HUES48 (cell line): Measurements from ENCODE around the gene EXOC2.

ENCODE experiments used
- H3K27ac ChIP-seq: one replicate; pipeline ENCODE4 v1.7.0; 2013; ENCODE audit warnings: low read depth, low read length, inconsistent platforms
- H3K27me3 ChIP-seq: 2 replicates; pipeline ENCODE4 v1.6.1; 2013; ENCODE audit warnings: mild to moderate bottlenecking, low read length; ENCODE audit not compliant: control insufficient read depth, insufficient read depth
- H3K36me3 ChIP-seq: 2 replicates; pipeline ENCODE4 v1.6.1; 2013; ENCODE audit warnings: low read length; ENCODE audit not compliant: control insufficient read depth, insufficient read depth
- H3K4me1 ChIP-seq: 2 replicates; pipeline ENCODE4 v1.6.1; 2013; ENCODE audit warnings: mild to moderate bottlenecking, low read length; ENCODE audit not compliant: control insufficient read depth, insufficient read depth
- H3K4me3 ChIP-seq: 2 replicates; pipeline ENCODE4 v1.5.1; 2013; ENCODE audit warnings: mild to moderate bottlenecking, low read depth, low read length
- H3K9ac ChIP-seq: 2 replicates; pipeline ENCODE4 v1.6.1; 2013; ENCODE audit warnings: mild to moderate bottlenecking, low read depth, low read length, moderate library complexity
- H3K9me3 ChIP-seq: 2 replicates; pipeline ENCODE4 v1.6.1; 2013; ENCODE audit warnings: low read length; ENCODE audit not compliant: control insufficient read depth, insufficient read depth

The EXOC2 gene

DNA sequence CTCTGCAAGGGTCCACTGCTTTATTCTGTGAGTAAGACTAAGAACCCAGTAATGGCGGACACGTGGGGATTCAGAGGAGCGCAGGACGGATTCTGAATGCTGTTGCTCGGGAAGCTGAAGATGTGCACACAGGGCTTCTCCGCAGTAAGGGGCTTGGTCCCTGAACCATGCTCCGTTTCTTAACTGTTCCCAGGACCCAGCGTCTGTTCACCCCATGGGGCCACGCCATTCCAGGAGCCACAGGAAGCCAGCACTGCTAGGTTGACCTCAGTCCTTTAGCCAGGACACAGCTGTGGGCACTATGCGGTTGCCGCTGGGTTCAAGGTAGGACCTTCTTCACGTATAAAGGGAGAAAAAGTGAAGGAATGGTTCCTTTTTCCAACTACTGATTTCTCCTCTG lies 241.6 kb downstream of the EXOC2 start:
- no peak overlapping the region for H3K4me3 ChIP-seq
- peaks cover 9% of the 10 kb centered on the region for H3K9me3 ChIP-seq
- no peak overlapping the region for H3K27ac ChIP-seq
- H3K4me1 ChIP-seq, result peaks cover 1% of the 10 kb centered on the region; the same call in 1 of the 2 replicates
- H3K27me3 ChIP-seq, result no peaks in the 10 kb centered on the region
- H3K9ac ChIP-seq, result no peak overlapping the region
- H3K36me3 ChIP-seq, result no peaks in the 10 kb centered on the region

DNA sequence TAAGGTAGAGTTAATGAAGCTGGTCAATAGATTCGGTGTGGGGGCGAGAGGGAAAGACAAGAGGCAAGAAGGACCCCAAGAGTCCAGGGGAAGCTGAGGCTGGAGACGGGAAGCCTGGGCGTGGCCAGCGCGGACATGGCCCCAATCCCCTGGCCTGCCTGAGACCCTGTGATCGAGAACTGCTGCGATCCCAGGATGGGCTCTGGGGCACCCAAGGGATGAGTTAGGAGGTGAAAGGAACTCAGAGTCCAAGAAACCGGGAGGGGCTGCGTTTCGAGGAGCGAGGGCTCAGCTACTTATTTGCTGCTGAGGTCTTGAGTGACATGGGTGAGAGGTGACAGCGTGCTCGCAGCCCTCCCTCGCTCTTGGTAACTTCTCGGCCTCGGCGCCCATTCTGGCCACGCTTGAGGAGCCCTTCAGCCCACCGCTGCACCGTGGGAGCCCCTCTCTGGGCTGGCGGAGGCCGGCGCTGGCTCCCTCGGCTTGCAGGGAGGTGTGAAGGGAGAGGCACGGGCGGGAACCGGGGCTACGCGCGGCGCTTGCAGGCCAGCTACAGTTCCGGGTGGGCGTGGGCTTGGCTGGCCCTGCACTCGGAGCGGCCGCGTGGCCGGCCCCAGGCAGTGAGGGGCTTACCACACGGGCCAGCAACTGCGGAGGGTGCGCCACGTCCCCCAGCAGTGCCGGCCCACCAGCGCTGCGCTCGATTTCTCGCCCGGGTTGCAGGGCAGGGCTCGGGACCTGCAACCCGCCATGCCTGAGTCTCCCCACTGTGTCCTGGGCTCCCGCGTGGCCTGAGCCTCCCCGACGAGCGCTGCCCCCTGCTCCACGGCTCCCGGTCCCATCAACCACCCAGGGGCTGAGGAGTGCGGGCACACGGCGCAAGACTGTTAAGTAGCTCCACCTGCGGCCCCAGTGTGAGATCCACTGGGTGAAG lies 243.2 kb downstream of the EXOC2 start:
- H3K4me1 ChIP-seq, result no peaks in the 10 kb centered on the region
- H3K27me3 ChIP-seq, result no peaks in the 10 kb centered on the region
- H3K9ac ChIP-seq, result no peak overlapping the region
- H3K4me3 ChIP-seq, result no peak overlapping the region
- H3K9me3 ChIP-seq, result peaks cover 9% of the 10 kb centered on the region
- H3K36me3 ChIP-seq, result no peaks in the 10 kb centered on the region
- H3K27ac ChIP-seq, result no peak overlapping the region

GRCh38 chr6:449057-449430 lies 243.9 kb downstream of the EXOC2 start:
- Histone ChIP-seq H3K4me1 (no peaks in the 10 kb centered on the region), H3K27ac (no peak overlapping the region), H3K9me3 (peaks cover 9% of the 10 kb centered on the region), H3K27me3 (no peaks in the 10 kb centered on the region), H3K9ac (no peak overlapping the region), H3K4me3 (no peak overlapping the region), H3K36me3 (no peaks in the 10 kb centered on the region)

DNA sequence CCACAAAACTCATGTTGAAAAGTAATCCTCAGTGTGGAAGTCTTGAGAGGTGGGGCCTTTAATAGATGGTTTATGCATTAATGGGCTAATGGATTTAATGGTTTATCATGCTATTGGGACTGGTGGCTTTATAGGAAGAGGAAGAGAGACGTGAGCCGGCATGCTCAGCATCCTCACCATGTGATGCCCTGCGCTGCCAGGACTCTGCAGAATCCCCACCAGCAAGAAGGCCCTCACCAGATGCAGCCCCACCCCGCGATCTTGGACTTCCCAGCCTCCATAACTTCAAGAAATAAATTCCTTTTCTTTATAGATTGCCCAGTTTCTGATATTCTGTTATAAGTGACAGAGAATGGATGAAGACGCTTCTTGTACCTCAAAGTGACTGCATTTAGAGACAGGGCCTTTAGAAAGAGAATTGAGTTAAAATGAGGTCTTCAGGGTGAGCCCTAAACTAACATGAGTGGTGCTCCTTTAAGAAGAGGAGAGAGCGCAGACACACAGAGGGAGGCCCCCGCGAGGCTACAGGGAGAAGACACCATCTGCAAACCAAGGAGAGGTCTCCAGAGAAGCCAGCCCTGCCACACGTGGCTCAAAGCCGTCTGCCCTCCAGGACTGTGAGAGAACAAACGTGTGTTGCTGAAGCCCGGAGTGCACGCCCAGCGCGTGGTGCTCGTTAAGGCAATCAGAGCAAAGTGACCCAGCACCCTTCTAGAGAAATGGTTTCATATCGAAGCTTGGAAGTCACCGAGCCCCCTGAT lies 244.5 kb downstream of the EXOC2 start:
- H3K27ac ChIP-seq, result no peak overlapping the region
- peaks cover 9% of the 10 kb centered on the region for H3K9me3 ChIP-seq
- H3K4me3 ChIP-seq, result no peak overlapping the region
- H3K27me3 ChIP-seq, result no peaks in the 10 kb centered on the region
- no peak overlapping the region for H3K9ac ChIP-seq
- H3K4me1 ChIP-seq, result no peaks in the 10 kb centered on the region
- H3K36me3 ChIP-seq, result no peaks in the 10 kb centered on the region

GRCh38 chr6:447381-448165 lies 245.4 kb downstream of the EXOC2 start:
- Histone ChIP-seq H3K27ac (no peak overlapping the region), H3K9me3 (peaks cover 9% of the 10 kb centered on the region), H3K4me3 (no peak overlapping the region)

DNA sequence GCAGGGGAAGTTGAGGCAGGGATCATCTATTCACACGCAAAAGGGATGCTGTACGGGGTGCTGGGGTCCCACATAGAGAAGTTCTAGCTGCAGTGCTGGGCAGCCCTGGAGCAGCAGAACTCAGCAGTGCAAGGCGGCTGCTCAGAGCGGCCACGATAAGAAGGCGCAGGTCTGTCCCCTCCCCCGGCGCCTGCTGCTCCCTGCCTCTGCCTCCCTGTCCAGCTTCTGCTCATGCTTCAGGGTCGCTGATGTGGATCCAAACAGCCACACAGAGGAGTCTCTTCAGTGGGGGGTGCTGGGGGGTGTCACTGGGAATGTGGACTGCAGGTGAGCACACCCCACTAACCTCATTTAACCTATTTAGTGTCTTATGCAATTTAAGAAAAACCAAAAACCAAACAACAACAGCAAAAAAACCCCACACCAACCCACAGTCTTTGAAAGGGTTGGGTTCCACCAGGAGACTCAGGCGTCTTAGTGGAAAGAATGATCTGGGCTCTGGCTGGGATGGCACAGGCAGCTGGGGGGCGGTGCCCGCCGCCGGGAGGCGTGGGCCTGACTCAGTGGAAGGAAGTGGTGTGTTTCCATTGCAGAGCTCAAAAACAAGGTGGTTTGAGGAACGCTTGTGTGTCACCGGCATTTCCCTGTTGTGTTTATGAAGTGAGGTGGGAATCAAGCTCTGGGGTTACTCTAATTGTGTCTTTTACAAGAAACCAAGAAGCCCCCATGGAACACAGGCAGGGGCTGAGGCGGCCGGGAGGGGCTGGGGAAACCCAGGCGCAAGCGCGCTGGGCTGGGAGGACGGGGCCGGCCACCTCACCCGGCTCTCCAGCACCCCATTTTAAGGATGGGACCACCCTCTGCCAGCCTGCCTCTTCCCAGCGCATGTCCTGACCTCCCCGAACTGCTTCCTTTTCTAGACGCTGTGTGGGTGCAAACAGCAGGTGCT lies 246.2 kb downstream of the EXOC2 start:
- Histone ChIP-seq H3K27ac (no peak overlapping the region), H3K4me1 (no peaks in the 10 kb centered on the region), H3K27me3 (no peaks in the 10 kb centered on the region), H3K9me3 (peaks cover 9% of the 10 kb centered on the region), H3K4me3 (no peak overlapping the region), H3K36me3 (no peaks in the 10 kb centered on the region), H3K9ac (no peak overlapping the region)

More at GRCh38 chr6:447381-448165, 245.4 kb downstream of the EXOC2 start:
- Histone ChIP-seq H3K9ac (no peak overlapping the region), H3K36me3 (no peaks in the 10 kb centered on the region), H3K27me3 (no peaks in the 10 kb centered on the region), H3K4me1 (no peaks in the 10 kb centered on the region)

- Histone ChIP-seq H3K4me3 (no peak overlapping the region), H3K27ac (no peak overlapping the region), H3K9me3 (peaks cover 5% of the 10 kb centered on the region), H3K4me1 (no peaks in the 10 kb centered on the region), H3K27me3 (no peaks in the 10 kb centered on the region), H3K36me3 (no peaks in the 10 kb centered on the region), H3K9ac (no peak overlapping the region)
These were observed 247.1 kb downstream of the EXOC2 start for GRCh38 chr6:445571-446417.

GRCh38 chr6:444653-445275 lies 248.2 kb downstream of the EXOC2 start:
- no peaks in the 10 kb centered on the region for H3K4me1 ChIP-seq
- no peaks in the 10 kb centered on the region for H3K27me3 ChIP-seq
- no peaks in the 10 kb centered on the region for H3K36me3 ChIP-seq
- no peak overlapping the region for H3K27ac ChIP-seq
- no peak overlapping the region for H3K9ac ChIP-seq
- H3K9me3 ChIP-seq, result no peaks in the 10 kb centered on the region; the same call in 1 of the 2 replicates
- H3K4me3 ChIP-seq, result no peak overlapping the region

DNA sequence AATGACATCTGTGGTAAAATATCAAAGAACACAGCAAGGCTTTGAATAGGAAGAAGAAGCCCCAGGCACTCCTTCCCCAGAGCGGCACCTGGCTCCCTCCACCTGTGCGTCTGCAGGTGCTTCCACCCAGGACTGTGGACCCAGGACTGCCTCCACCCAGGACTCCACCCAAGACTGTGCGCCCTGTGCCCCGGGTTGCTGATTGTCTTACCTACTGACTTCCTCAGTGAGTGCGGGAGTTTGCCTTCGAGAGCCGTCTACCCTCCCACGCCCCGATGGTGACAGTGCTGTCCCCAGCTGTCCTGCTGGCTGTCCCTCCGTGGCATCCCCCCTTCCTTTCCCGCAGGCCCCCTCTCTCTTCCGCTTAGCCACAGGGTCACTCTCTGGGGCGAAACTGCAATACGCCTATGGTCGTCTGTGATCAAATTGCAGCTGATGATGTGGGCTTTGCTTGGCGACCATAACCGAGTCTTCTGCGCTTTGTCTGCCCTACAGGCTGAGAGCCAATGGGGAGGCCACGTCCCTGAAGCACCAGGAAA lies 249.2 kb downstream of the EXOC2 start:
- no peak overlapping the region for H3K4me3 ChIP-seq
- no peaks in the 10 kb centered on the region for H3K9me3 ChIP-seq
- H3K9ac ChIP-seq, result no peak overlapping the region
- H3K36me3 ChIP-seq, result no peaks in the 10 kb centered on the region
- no peaks in the 10 kb centered on the region for H3K27me3 ChIP-seq
- no peak overlapping the region for H3K27ac ChIP-seq
- H3K4me1 ChIP-seq, result no peaks in the 10 kb centered on the region
